ENCODE results near the gene CMPK2. TPM values are rescaled to one million over a fixed set of nuclear protein-coding genes. Genes with fewer than 3 reads are reported as not detected.

The CMPK2 gene
- polyA plus RNA-seq, 2 donors = 0.71 to 0.96 TPM

DNA sequence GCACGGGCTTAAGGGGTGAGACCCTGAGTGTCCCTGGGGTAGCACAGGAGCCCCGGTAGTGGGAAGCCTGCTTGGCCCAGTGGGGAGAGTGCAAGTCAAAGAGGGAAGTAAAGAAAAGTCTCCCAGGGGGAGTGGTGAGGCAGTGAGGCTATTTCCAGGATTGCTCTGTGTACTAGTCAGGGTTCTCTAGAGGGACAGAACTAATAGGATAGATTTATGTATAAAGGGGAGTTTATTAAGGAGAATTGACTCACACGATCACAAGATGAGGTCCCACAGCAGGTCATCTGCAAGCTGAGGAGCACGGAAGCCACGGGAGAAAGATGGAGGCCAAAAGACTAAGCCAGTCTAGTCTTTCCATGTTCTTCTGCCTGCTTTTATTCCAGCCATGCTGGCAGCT is 45.5 kb downstream of the CMPK2 start:
- Histone ChIP-seq H3K27ac (ENCODE audit: low read depth in 2 of 2, low read length in 1 of 2) (no peak overlapping the region), H3K4me1 (ENCODE audit: control insufficient read depth in 2 of 2, insufficient read depth in 2 of 2, low read length in 1 of 2) (no peaks in the 10 kb centered on the region), H3K4me3 (ENCODE audit: low read depth in 1 of 2, low read length in 2 of 2) (no peak overlapping the region), H3K36me3 (ENCODE audit: control insufficient read depth in 2 of 2, insufficient read depth in 2 of 2, low read length in 1 of 2) (no peaks in the 10 kb centered on the region), H3K27me3 (ENCODE audit: control insufficient read depth in 1 of 2, insufficient read depth in 2 of 2, low read length in 2 of 2) (no peaks in the 10 kb centered on the region), H3K9me3 (ENCODE audit: control insufficient read depth in 2 of 2, insufficient read depth in 1 of 2, low read depth in 1 of 2, low read length in 1 of 2) (no peaks in the 10 kb centered on the region)
- 79 to 80% methylated on average over 5 of the region's 5 CpGs for WGBS, 2 donors

DNA sequence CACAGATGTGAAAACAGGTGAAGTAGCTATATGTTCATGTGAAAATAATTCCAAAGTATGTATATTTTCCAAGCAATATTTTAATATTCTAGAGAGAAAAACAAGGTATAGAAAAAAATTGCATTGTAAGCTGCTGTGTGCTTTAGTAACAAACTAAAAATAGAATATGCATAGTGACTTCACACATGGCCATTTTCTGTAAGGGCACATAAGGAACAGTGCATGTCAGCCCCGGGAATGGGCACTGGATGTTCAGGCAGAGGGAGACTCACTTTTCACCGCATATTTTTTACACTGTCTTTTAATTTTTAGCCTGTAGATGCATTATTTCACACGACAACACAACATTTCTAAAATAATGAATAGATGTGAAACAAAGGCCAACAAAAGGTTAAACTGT is 46.0 kb downstream of the CMPK2 start:
- Histone ChIP-seq H3K27me3 (ENCODE audit: control insufficient read depth in 1 of 2, insufficient read depth in 2 of 2, low read length in 2 of 2) (no peaks in the 10 kb centered on the region), H3K4me1 (ENCODE audit: control insufficient read depth in 2 of 2, insufficient read depth in 2 of 2, low read length in 1 of 2) (no peaks in the 10 kb centered on the region), H3K27ac (ENCODE audit: low read depth in 2 of 2, low read length in 1 of 2) (no peak overlapping the region), H3K9me3 (ENCODE audit: control insufficient read depth in 2 of 2, insufficient read depth in 1 of 2, low read depth in 1 of 2, low read length in 1 of 2) (no peaks in the 10 kb centered on the region), H3K36me3 (ENCODE audit: control insufficient read depth in 2 of 2, insufficient read depth in 2 of 2, low read length in 1 of 2) (no peaks in the 10 kb centered on the region), H3K4me3 (ENCODE audit: low read depth in 1 of 2, low read length in 2 of 2) (no peak overlapping the region)
- WGBS, 2 donors = 79 to 87% methylated on average over 3 of the region's 3 CpGs

DNA sequence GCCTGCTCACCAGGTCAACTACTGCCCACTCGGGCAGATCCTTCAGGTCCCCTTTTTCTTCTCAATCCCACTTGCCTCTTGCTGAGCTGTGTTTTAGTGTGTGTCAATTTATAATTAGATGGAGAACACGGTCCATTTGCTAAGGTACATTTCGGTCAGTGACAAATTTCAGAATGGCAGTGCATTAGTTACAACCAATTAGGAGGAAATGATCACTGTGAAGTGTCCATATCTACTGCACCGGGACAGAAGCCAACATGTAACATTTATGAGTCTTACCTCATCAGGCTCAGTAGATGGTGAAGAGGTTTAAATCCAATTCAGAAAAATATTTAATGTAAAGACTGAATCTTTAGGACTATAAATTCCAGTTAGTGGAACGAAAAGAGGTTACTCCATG is 47.7 kb downstream of the CMPK2 start:
- Histone ChIP-seq H3K36me3 (ENCODE audit: control insufficient read depth in 2 of 2, insufficient read depth in 2 of 2, low read length in 1 of 2) (no peaks in the 10 kb centered on the region), H3K27ac (ENCODE audit: low read depth in 2 of 2, low read length in 1 of 2) (no peak overlapping the region), H3K27me3 (ENCODE audit: control insufficient read depth in 1 of 2, insufficient read depth in 2 of 2, low read length in 2 of 2) (no peaks in the 10 kb centered on the region), H3K9me3 (ENCODE audit: control insufficient read depth in 2 of 2, insufficient read depth in 1 of 2, low read depth in 1 of 2, low read length in 1 of 2) (no peaks in the 10 kb centered on the region), H3K4me3 (ENCODE audit: low read depth in 1 of 2, low read length in 2 of 2) (no peak overlapping the region), H3K4me1 (ENCODE audit: control insufficient read depth in 2 of 2, insufficient read depth in 2 of 2, low read length in 1 of 2) (no peaks in the 10 kb centered on the region)
- WGBS, 2 donors = 78 to 79% methylated on average over 5 of the region's 5 CpGs

DNA sequence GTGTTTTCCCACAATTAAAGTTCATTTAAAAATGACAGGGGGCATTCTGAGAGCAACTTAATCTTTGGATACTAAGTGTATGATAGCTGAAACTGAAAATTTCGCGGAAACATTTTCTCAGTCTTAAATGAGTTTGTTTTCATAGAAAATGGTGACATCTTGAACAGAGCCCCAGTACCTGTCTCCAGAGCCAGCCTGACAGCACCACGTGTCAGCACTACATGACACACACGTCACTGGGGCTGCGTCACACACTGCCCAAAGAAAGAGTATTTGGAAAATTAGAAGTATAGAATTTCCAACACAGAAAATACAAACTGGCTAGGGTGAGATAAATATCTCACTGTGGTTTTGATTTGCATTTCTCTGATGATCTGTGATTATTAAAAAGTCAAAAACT is 50.8 kb downstream of the CMPK2 start:
- no peaks in the 10 kb centered on the region for H3K36me3 ChIP-seq (ENCODE audit: control insufficient read depth in 2 of 2, insufficient read depth in 2 of 2, low read length in 1 of 2)
- no peak overlapping the region for H3K27ac ChIP-seq (ENCODE audit: low read depth in 2 of 2, low read length in 1 of 2)
- H3K9me3 ChIP-seq (ENCODE audit: control insufficient read depth in 2 of 2, insufficient read depth in 1 of 2, low read depth in 1 of 2, low read length in 1 of 2) = no peaks in the 10 kb centered on the region
- H3K27me3 ChIP-seq (ENCODE audit: control insufficient read depth in 1 of 2, insufficient read depth in 2 of 2, low read length in 2 of 2) = no peaks in the 10 kb centered on the region
- H3K4me3 ChIP-seq (ENCODE audit: low read depth in 1 of 2, low read length in 2 of 2) = no peak overlapping the region
- 89 to 91% methylated on average over 5 of the region's 5 CpGs for WGBS, 2 donors
- peaks cover 0 to 3% of the 10 kb centered on the region in 2 donors for H3K4me1 ChIP-seq (ENCODE audit: control insufficient read depth in 2 of 2, insufficient read depth in 2 of 2, low read length in 1 of 2)

DNA sequence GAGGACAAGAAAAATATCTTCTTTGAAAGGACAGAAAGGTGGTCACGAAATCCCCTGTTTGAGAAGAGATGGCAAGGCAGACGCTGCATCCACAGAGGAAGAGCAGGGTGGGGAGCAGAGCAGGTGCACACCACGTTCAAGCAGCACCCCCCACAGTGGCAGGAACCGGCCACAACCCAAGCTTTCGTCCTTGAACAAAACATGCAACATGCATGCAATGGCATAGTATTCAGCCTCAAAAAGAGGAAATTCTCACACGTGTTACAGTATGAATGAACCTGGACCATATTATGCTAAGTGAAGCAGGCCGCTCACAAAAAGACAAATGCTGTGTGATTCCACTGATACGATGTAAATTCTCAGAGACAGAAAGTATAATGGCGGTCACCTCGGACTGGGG is 51.4 kb downstream of the CMPK2 start:
- H3K36me3 ChIP-seq (ENCODE audit: control insufficient read depth in 2 of 2, insufficient read depth in 2 of 2, low read length in 1 of 2) = no peaks in the 10 kb centered on the region
- no peaks in the 10 kb centered on the region for H3K27me3 ChIP-seq (ENCODE audit: control insufficient read depth in 1 of 2, insufficient read depth in 2 of 2, low read length in 2 of 2)
- H3K4me1 ChIP-seq (ENCODE audit: control insufficient read depth in 2 of 2, insufficient read depth in 2 of 2, low read length in 1 of 2) = peaks cover 0 to 3% of the 10 kb centered on the region in 2 donors
- H3K4me3 ChIP-seq (ENCODE audit: low read depth in 1 of 2, low read length in 2 of 2) = no peak overlapping the region
- 80 to 88% methylated on average over 10 of the region's 10 CpGs for WGBS, 2 donors
- no peaks in the 10 kb centered on the region for H3K9me3 ChIP-seq (ENCODE audit: control insufficient read depth in 2 of 2, insufficient read depth in 1 of 2, low read depth in 1 of 2, low read length in 1 of 2)
- H3K27ac ChIP-seq (ENCODE audit: low read depth in 2 of 2, low read length in 1 of 2) = no peak overlapping the region

DNA sequence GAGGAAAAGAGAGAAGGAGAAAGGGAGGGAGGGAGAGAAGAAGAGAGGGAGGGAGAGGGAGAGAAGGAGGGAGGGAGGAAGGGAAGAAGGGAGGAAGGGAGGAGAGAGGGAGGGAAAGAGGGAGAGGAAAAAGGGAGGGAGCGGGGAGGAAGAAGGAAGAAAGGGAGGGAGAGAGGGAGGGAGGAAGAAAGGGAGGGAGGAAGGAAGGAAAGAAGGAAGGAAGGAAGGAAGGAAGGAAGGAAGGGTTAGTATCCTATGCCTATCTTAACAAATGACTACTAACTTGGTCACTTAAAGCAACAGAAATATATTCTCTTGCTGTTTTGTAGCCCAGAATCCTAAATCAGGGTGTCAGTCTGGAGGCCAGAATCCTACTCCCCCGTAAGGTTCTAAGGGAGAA is 52.1 kb downstream of the CMPK2 start:
- no peaks in the 10 kb centered on the region for H3K36me3 ChIP-seq (ENCODE audit: control insufficient read depth in 2 of 2, insufficient read depth in 2 of 2, low read length in 1 of 2)

DNA sequence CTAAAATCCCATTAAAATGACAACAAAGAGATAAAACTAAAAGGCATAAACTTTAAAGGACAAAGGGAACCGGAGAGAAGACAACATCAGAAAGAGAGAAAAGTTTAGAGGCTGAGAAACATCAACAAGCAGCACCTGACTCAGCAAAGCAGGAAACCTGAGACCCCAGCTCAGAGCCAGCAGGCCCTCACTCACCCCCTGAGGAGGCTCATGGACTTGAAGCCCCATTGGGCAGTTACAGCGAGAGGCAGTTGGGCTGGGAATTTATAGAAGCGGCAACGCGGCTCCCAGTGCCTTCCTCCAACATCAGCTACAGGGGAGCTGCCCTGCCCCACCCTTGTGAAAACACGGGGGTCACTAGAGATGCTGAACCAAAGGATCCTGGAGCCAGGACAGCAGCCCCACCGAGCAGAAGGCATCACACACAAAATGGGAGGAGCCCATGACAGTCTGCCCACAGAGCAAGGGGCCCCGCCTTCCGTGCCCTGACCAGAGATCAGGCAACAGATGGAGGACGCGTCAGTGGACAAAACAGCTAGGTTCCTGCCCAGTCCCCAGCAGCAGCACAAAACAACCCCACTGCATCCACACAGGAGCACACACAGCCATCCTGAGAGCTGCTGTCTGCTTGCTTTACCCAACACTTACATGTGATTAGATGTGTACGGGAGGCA is 52.7 kb downstream of the CMPK2 start:
- no peaks in the 10 kb centered on the region for H3K9me3 ChIP-seq (ENCODE audit: control insufficient read depth in 2 of 2, insufficient read depth in 1 of 2, low read depth in 1 of 2, low read length in 1 of 2)
- H3K4me1 ChIP-seq (ENCODE audit: control insufficient read depth in 2 of 2, insufficient read depth in 2 of 2, low read length in 1 of 2) = peaks cover 0 to 3% of the 10 kb centered on the region in 2 donors
- H3K4me3 ChIP-seq (ENCODE audit: low read depth in 1 of 2, low read length in 2 of 2) = no peak overlapping the region
- 70 to 71% methylated on average over 12 of the region's 12 CpGs for WGBS, 2 donors
- H3K36me3 ChIP-seq (ENCODE audit: control insufficient read depth in 2 of 2, insufficient read depth in 2 of 2, low read length in 1 of 2) = no peaks in the 10 kb centered on the region
- H3K27ac ChIP-seq (ENCODE audit: low read depth in 2 of 2, low read length in 1 of 2) = no peak overlapping the region
- no peaks in the 10 kb centered on the region for H3K27me3 ChIP-seq (ENCODE audit: control insufficient read depth in 1 of 2, insufficient read depth in 2 of 2, low read length in 2 of 2)

More for the DNA sequence above, 52.1 kb downstream of the CMPK2 start:
- H3K9me3 ChIP-seq (ENCODE audit: control insufficient read depth in 2 of 2, insufficient read depth in 1 of 2, low read depth in 1 of 2, low read length in 1 of 2) = no peaks in the 10 kb centered on the region
- H3K4me1 ChIP-seq (ENCODE audit: control insufficient read depth in 2 of 2, insufficient read depth in 2 of 2, low read length in 1 of 2) = peaks cover 0 to 3% of the 10 kb centered on the region in 2 donors
- no peak overlapping the region for H3K27ac ChIP-seq (ENCODE audit: low read depth in 2 of 2, low read length in 1 of 2)
- WGBS, 2 donors = 93 to 96% methylated on average over 2 of the region's 2 CpGs
- no peaks in the 10 kb centered on the region for H3K27me3 ChIP-seq (ENCODE audit: control insufficient read depth in 1 of 2, insufficient read depth in 2 of 2, low read length in 2 of 2)
- H3K4me3 ChIP-seq (ENCODE audit: low read depth in 1 of 2, low read length in 2 of 2) = no peak overlapping the region

DNA sequence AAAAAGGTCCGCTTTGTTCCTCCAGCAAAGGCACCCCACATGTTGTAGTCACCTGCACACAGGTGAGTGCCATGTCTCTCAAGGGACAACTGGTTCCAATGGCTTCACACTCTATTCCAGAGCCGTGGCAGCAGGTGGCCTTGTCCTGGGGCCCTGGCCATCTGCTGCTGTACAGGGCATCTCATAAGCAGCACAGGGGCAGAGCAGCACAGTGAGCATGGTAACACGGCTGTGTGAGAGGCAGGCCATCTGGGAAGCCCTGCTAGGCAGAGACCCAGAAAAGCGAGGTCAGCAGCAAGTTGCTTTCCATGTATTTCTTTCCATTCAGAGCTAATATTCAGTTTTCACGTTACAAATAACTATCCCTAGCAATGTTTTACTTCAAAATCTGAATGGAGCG is 54.7 kb downstream of the CMPK2 start:
- peaks cover 0 to 3% of the 10 kb centered on the region in 2 donors for H3K4me1 ChIP-seq (ENCODE audit: control insufficient read depth in 2 of 2, insufficient read depth in 2 of 2, low read length in 1 of 2)
- no peaks in the 10 kb centered on the region for H3K27me3 ChIP-seq (ENCODE audit: control insufficient read depth in 1 of 2, insufficient read depth in 2 of 2, low read length in 2 of 2)
- H3K36me3 ChIP-seq (ENCODE audit: control insufficient read depth in 2 of 2, insufficient read depth in 2 of 2, low read length in 1 of 2) = no peaks in the 10 kb centered on the region
- H3K9me3 ChIP-seq (ENCODE audit: control insufficient read depth in 2 of 2, insufficient read depth in 1 of 2, low read depth in 1 of 2, low read length in 1 of 2) = no peaks in the 10 kb centered on the region
- H3K27ac ChIP-seq (ENCODE audit: low read depth in 2 of 2, low read length in 1 of 2) = no peak overlapping the region
- WGBS, 2 donors = 84 to 89% methylated on average over 6 of the region's 6 CpGs
- H3K4me3 ChIP-seq (ENCODE audit: low read depth in 1 of 2, low read length in 2 of 2) = no peak overlapping the region

DNA sequence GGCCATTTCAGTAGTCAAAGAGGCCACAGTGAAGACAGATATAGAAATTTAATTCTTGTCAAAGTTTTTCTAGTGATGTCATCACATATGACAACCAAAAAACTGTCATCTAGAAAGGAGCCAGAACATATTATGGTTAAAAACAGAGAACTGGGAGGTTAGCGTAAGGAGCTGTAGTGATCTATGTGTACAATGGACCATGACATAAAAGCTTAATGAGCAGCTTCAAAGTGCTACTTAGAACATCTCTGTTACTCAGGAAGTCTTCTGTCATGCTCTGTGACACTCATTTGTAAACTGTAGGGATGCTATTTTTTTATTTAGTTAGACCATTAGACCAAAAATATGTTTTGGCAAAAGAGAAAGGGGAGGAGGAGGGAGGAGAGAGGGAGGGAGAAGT is 57.3 kb downstream of the CMPK2 start:
- whole genome bisulfite sequencing, 2 donors = 84 to 86% methylated on average over 1 of the region's 1 CpG
- H3K4me3 ChIP-seq (ENCODE audit: low read depth in 1 of 2, low read length in 2 of 2) = no peak overlapping the region

DNA sequence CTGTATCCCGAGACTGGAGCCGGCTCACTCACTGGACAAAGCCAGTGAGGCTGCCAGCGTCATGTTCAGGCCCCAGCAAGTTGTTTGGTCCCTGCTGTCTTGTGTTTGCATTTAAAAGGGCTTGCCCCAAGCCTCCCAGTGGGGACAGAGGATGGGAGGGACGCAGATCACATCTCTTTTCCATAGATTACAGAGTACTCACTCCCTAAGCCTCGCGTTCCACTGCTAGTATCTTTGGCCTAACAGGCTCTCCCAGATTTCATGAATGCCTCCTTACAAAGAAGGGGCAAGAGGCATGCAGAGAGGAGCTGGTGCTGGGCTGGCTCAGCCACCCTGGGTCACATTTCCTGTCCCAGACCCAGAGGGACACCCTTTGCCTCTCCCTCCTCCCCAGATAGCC is 59.1 kb downstream of the CMPK2 start:
- H3K4me3 ChIP-seq (ENCODE audit: low read depth in 1 of 2, low read length in 2 of 2) = no peak overlapping the region
- no peak overlapping the region for H3K27ac ChIP-seq (ENCODE audit: low read depth in 2 of 2, low read length in 1 of 2)
- WGBS, 2 donors = 54 to 55% methylated on average over 6 of the region's 6 CpGs
- no peaks in the 10 kb centered on the region for H3K27me3 ChIP-seq (ENCODE audit: control insufficient read depth in 1 of 2, insufficient read depth in 2 of 2, low read length in 2 of 2)
- H3K36me3 ChIP-seq (ENCODE audit: control insufficient read depth in 2 of 2, insufficient read depth in 2 of 2, low read length in 1 of 2) = no peaks in the 10 kb centered on the region
- H3K9me3 ChIP-seq (ENCODE audit: control insufficient read depth in 2 of 2, insufficient read depth in 1 of 2, low read depth in 1 of 2, low read length in 1 of 2) = peaks cover 0 to 5% of the 10 kb centered on the region in 2 donors
- no peaks in the 10 kb centered on the region for H3K4me1 ChIP-seq (ENCODE audit: control insufficient read depth in 2 of 2, insufficient read depth in 2 of 2, low read length in 1 of 2)

More for the DNA sequence above, 57.3 kb downstream of the CMPK2 start:
- Histone ChIP-seq H3K36me3 (ENCODE audit: control insufficient read depth in 2 of 2, insufficient read depth in 2 of 2, low read length in 1 of 2) (no peaks in the 10 kb centered on the region), H3K27me3 (ENCODE audit: control insufficient read depth in 1 of 2, insufficient read depth in 2 of 2, low read length in 2 of 2) (no peaks in the 10 kb centered on the region), H3K4me1 (ENCODE audit: control insufficient read depth in 2 of 2, insufficient read depth in 2 of 2, low read length in 1 of 2) (peaks cover 0 to 3% of the 10 kb centered on the region in 2 donors), H3K9me3 (ENCODE audit: control insufficient read depth in 2 of 2, insufficient read depth in 1 of 2, low read depth in 1 of 2, low read length in 1 of 2) (no peaks in the 10 kb centered on the region), H3K27ac (ENCODE audit: low read depth in 2 of 2, low read length in 1 of 2) (no peak overlapping the region)

Data from esophagus (tissue), 2 donors.